Muscle layer of colon (tissue), 2 donors: ENCODE measurements around the gene TICRR.
"Not testable (repeated sequence)": the region's sequence is repeated elsewhere in the genome, so short reads cannot be mapped to it uniquely, and the experiment has no call there.

Experiments used
- H3K27ac ChIP-seq: one replicate; pipeline ENCODE4 v1.7.0; 2013; ENCODE audit warnings: low read depth, mild to moderate bottlenecking, low read length, moderate library complexity
- H3K27me3 ChIP-seq, 2 donors: one replicate each; pipeline ENCODE4 v1.7.0; 2013; ENCODE audit warnings: low read length in 2 of 2, mild to moderate bottlenecking in 2 of 2; ENCODE audit not compliant: insufficient read depth in 2 of 2, control insufficient read depth in 1 of 2
- H3K36me3 ChIP-seq: one replicate; pipeline ENCODE4 v1.7.0; 2013; ENCODE audit warnings: mild to moderate bottlenecking, low read length; ENCODE audit not compliant: insufficient read depth
- H3K4me1 ChIP-seq: one replicate; pipeline ENCODE4 v1.7.0; 2013; ENCODE audit warnings: mild to moderate bottlenecking, low read length; ENCODE audit not compliant: insufficient read depth
- H3K4me3 ChIP-seq, 2 donors: one replicate each; pipeline ENCODE4 v1.7.0; 2013; ENCODE audit warnings: low read length in 2 of 2, low read depth in 1 of 2, mild to moderate bottlenecking in 1 of 2, moderate library complexity in 1 of 2
- H3K9ac ChIP-seq: one replicate; pipeline ENCODE4 v1.7.0; 2013; ENCODE audit warnings: low read length
- H3K9me3 ChIP-seq: one replicate; pipeline ENCODE4 v1.7.0; 2013; ENCODE audit warnings: mild to moderate bottlenecking, low read length
- donor health status: abdominal sarcoma.
- donor health status: Adenocarcinoma of cecum.

TICRR gene

DNA sequence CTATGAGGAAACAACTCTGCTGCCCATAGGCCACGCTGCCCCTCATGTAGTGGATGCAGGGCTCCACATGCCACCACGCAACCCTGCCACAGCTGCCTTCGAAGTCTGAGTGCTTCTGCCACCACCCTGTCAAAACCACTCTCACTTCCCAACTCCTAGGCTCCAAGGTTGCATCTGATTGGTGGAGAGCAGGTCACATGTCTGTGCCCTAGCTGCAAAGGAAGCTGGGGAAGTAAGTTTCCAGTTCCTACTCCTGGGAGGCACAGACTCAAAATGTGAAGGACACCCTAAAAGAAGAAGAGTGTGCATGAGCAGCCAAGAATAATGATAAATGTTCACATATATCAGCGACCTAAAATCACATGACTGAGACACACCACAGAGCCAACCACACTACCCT lies 31.9 kb upstream of the TICRR start:
- no peak overlapping the region for H3K9ac ChIP-seq
- H3K4me1 ChIP-seq = no peaks in the 10 kb centered on the region

DNA sequence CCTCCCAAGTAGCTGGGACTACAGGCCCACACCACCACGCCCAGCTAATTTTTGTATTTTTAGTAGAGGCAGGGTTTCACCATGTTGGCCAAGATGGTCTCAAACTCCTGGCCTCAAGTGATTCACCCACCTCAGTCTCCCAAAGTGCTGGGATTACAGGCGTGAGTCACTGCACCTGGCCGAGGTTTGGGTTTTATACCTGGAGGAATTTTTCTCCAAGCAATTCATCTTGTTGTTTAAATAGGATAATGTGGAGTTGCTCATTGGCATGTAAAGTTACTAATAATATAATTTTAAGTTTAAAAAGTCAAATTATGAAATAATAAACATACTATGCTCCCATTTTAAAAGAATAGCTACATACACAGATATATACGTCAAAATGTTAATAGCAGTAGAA lies 26.1 kb upstream of the TICRR start:
- H3K4me1 ChIP-seq, H3K4me3 ChIP-seq, H3K9ac ChIP-seq, H3K27ac ChIP-seq, H3K27me3 ChIP-seq, H3K9me3 ChIP-seq, H3K36me3 ChIP-seq: not testable (repeated sequence)

More for the DNA sequence above, 31.9 kb upstream of the TICRR start:
- Histone ChIP-seq H3K4me3 (no peak overlapping the region), H3K36me3 (no peaks in the 10 kb centered on the region), H3K9me3 (no peaks in the 10 kb centered on the region), H3K27ac (no peak overlapping the region), H3K27me3 (no peaks in the 10 kb centered on the region)

- H3K4me1 ChIP-seq = no peaks in the 10 kb centered on the region
- no peaks in the 10 kb centered on the region for H3K27me3 ChIP-seq
- no peak overlapping the region for H3K27ac ChIP-seq
- H3K9ac ChIP-seq = no peak overlapping the region
- H3K36me3 ChIP-seq = no peaks in the 10 kb centered on the region
- no peak overlapping the region for H3K4me3 ChIP-seq
- no peaks in the 10 kb centered on the region for H3K9me3 ChIP-seq
Measured at GRCh38 chr15:89550427-89550826, 24.8 kb upstream of the TICRR start.

DNA sequence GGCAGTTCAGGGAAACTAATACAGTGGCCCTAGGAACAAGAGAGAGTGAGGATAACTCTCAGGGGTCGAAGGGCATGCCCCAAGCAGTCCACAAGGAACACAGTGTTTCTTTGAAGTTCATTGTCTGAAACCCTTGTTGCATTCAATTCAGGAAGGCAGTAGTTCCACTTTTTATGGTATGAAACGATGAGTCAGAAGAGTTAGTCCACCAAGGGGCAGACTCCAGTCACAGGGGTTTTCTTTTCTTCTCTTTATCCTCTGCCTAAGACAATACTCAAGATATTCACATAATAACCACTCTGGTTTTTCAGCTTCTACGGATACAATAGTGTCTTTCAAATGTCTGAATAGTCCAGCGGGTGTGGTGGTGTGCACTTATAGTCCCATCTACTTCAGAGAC lies 23.7 kb upstream of the TICRR start:
- Histone ChIP-seq H3K36me3 (no peaks in the 10 kb centered on the region), H3K27ac (no peak overlapping the region), H3K9me3 (no peaks in the 10 kb centered on the region), H3K4me3 (no peak overlapping the region), H3K27me3 (no peaks in the 10 kb centered on the region), H3K4me1 (no peaks in the 10 kb centered on the region), H3K9ac (no peak overlapping the region)

GRCh38 chr15:89553632-89554031 lies 21.6 kb upstream of the TICRR start:
- no peaks in the 10 kb centered on the region for H3K4me1 ChIP-seq
- no peak overlapping the region for H3K27ac ChIP-seq
- H3K36me3 ChIP-seq = no peaks in the 10 kb centered on the region
- H3K9me3 ChIP-seq = no peaks in the 10 kb centered on the region
- H3K4me3 ChIP-seq = no peak overlapping the region
- no peaks in the 10 kb centered on the region for H3K27me3 ChIP-seq
- no peak overlapping the region for H3K9ac ChIP-seq

GRCh38 chr15:89554247-89554646 lies 21.0 kb upstream of the TICRR start:
- no peak overlapping the region for H3K27ac ChIP-seq
- H3K9ac ChIP-seq = no peak overlapping the region
- H3K36me3 ChIP-seq = no peaks in the 10 kb centered on the region
- H3K4me3 ChIP-seq = no peak overlapping the region
- H3K27me3 ChIP-seq = no peaks in the 10 kb centered on the region
- no peaks in the 10 kb centered on the region for H3K4me1 ChIP-seq
- H3K9me3 ChIP-seq = no peaks in the 10 kb centered on the region

GRCh38 chr15:89555768-89556167 lies 19.5 kb upstream of the TICRR start:
- Histone ChIP-seq H3K9ac (no peak overlapping the region), H3K9me3 (no peaks in the 10 kb centered on the region), H3K36me3 (no peaks in the 10 kb centered on the region), H3K4me3 (no peak overlapping the region), H3K4me1 (no peaks in the 10 kb centered on the region), H3K27me3 (no peaks in the 10 kb centered on the region), H3K27ac (no peak overlapping the region)

- H3K27ac ChIP-seq = no peak overlapping the region
- H3K9me3 ChIP-seq = no peaks in the 10 kb centered on the region
- no peaks in the 10 kb centered on the region for H3K4me1 ChIP-seq
- no peak overlapping the region for H3K4me3 ChIP-seq
- H3K27me3 ChIP-seq = no peaks in the 10 kb centered on the region
- no peak overlapping the region for H3K9ac ChIP-seq
- H3K36me3 ChIP-seq = no peaks in the 10 kb centered on the region
Measured at GRCh38 chr15:89556413-89557262, 18.6 kb upstream of the TICRR start.

DNA sequence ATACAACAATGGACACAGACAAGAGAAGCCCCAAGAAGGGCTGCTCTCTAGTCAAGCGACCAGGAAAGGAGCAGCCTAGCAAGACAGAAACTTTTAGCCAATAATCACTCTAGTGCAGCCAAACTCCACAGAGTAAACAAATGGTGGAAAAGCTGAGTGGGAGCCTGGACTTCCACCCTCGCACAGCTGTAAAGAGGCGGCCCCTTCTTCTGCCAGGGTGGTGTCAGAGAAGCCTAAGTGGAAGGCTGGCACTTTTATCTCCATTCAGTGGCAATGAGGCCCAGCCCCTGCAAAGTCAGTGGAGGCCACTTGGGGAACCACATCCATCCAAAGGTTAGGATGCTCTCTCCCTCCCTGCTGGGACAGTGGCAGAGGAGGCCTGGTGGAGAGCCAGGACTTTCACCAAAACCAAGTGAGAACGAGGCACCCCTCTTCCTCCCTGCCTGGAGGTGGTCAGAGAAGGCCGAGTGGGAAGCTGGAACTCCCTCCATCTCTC lies 15.5 kb upstream of the TICRR start:
- no peaks in the 10 kb centered on the region for H3K36me3 ChIP-seq
- H3K27ac ChIP-seq = no peak overlapping the region
- no peak overlapping the region for H3K9ac ChIP-seq
- no peaks in the 10 kb centered on the region for H3K9me3 ChIP-seq
- H3K27me3 ChIP-seq = no peaks in the 10 kb centered on the region
- no peak overlapping the region for H3K4me3 ChIP-seq
- H3K4me1 ChIP-seq = no peaks in the 10 kb centered on the region

DNA sequence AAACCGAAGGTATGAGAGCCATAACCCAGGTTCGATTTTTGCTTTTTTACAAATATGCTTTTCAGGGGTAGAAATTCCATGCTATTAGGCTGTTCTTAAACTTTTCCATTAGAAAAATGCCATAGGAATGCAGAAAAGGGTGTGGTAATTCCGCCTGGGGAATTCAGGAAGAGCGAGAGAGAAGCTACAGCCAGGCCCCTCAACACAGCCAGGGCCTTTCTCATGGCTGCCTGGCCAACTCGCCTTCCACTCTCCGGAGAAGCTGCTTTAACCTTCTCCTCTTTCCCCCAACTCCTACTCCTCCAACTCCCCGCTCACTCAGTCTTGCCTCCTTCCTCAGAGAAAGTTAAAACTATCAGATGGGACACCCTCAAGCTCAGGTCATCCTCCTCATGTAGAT lies 9.1 kb upstream of the TICRR start:
- Histone ChIP-seq H3K9me3 (no peaks in the 10 kb centered on the region), H3K27ac (no peak overlapping the region), H3K36me3 (no peaks in the 10 kb centered on the region), H3K4me1 (peaks cover 4% of the 10 kb centered on the region), H3K4me3 (no peak overlapping the region), H3K27me3 (no peaks in the 10 kb centered on the region), H3K9ac (no peak overlapping the region)

DNA sequence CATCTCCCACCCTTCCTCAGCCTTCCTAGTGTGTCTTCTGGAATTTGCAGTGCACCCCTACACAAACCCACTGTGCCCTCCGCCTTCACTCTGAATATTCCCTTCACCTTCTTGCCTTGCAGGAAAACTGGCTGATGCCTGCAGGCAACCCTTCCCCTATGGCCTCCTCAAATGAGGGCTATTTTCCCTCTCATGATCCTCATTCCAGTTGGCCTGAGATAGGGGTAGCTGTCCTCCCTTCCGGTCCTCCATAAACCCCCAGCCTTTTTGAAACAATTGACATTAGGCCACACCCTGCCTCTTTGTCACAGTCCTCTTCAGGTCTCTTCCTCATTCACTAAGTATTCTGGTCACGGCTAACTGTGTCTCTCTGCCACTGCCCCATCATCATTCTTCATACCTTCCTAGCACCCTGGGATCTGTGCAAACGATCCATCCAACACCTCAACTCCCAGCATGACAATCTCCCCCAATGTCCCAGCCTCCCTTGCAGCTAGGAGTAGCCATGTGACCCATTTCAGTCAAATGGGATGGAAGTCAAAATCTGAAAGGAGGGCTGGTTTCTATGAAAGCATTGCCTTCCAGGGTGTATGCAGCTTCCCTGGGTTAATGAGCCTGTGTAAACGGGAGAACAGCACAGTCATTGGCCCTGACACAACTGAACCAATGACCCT lies 8.5 kb upstream of the TICRR start:
- no peaks in the 10 kb centered on the region for H3K27me3 ChIP-seq
- no peak overlapping the region for H3K27ac ChIP-seq
- H3K9ac ChIP-seq = no peak overlapping the region
- H3K9me3 ChIP-seq = no peaks in the 10 kb centered on the region
- H3K4me1 ChIP-seq = peaks cover 4% of the 10 kb centered on the region
- no peaks in the 10 kb centered on the region for H3K36me3 ChIP-seq
- H3K4me3 ChIP-seq = no peak overlapping the region
